ENCODE data around the gene MMP24. TPM values are rescaled to one million over a fixed set of nuclear protein-coding genes. Genes with fewer than 3 reads are reported as not detected.

MMP24 gene
- total RNA-seq, 1 donor from 2014 or later = 15.6 TPM

- H4K20me1 ChIP-seq (ENCODE audit: insufficient read depth, low read length) = peaks cover 8% of the 10 kb centered on the region
- Mint-ChIP-seq H3K9me3 (ENCODE audit: unreplicated experiment) (no peaks in the 10 kb centered on the region), H3K4me1 (ENCODE audit: low read depth, unreplicated experiment) (peaks cover 5% of the 10 kb centered on the region), H3K27me3 (ENCODE audit: low read depth, unreplicated experiment) (peaks cover 13% of the 10 kb centered on the region), H3K36me3 (ENCODE audit: low read depth, unreplicated experiment) (no peaks in the 10 kb centered on the region), H3K4me3 (ENCODE audit: unreplicated experiment) (no peak overlapping the region), H3K27ac (ENCODE audit: unreplicated experiment) (no peak overlapping the region)
- TF ChIP-seq, protein P1, sequence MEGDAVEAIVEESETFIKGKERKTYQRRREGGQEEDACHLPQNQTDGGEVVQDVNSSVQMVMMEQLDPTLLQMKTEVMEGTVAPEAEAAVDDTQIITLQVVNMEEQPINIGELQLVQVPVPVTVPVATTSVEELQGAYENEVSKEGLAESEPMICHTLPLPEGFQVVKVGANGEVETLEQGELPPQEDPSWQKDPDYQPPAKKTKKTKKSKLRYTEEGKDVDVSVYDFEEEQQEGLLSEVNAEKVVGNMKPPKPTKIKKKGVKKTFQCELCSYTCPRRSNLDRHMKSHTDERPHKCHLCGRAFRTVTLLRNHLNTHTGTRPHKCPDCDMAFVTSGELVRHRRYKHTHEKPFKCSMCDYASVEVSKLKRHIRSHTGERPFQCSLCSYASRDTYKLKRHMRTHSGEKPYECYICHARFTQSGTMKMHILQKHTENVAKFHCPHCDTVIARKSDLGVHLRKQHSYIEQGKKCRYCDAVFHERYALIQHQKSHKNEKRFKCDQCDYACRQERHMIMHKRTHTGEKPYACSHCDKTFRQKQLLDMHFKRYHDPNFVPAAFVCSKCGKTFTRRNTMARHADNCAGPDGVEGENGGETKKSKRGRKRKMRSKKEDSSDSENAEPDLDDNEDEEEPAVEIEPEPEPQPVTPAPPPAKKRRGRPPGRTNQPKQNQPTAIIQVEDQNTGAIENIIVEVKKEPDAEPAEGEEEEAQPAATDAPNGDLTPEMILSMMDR (IDR thresholded peaks at IDR 0.05; ENCODE audit: insufficient read depth, low read depth, low read length) = no peak
- TF ChIP-seq EZH2 (IDR thresholded peaks at IDR 0.05; ENCODE audit: insufficient read depth, low read length) = no peak
- H3K4me2 ChIP-seq (ENCODE audit: low read length) = no peak overlapping the region
- no peak overlapping the region for H3K4me3 ChIP-seq (ENCODE audit: insufficient read depth, low read depth, low read length)
- H3K27ac ChIP-seq (ENCODE audit: low read depth, low read length) = no peak overlapping the region
- peaks cover 14% of the 10 kb centered on the region for H3K4me1 ChIP-seq (ENCODE audit: insufficient read depth, low read length)
- no peak overlapping the region for H2AFZ ChIP-seq (ENCODE audit: low read depth, low read length)
- H3K27me3 ChIP-seq (ENCODE audit: insufficient read depth, low read length) = no peaks in the 10 kb centered on the region
- DNase-seq (ENCODE audit: low read depth) (no peak), FAIRE-seq (no peak)
- H3K36me3 ChIP-seq (ENCODE audit: insufficient read depth, low read length) = no peaks in the 10 kb centered on the region
- no peak overlapping the region for H3K9ac ChIP-seq (ENCODE audit: low read length)
- H3K9me3 ChIP-seq (ENCODE audit: insufficient read depth, low read depth, low read length) = no peaks in the 10 kb centered on the region
- H3K79me2 ChIP-seq (ENCODE audit: insufficient read depth, low read length) = peaks cover 19% of the 10 kb centered on the region
Observed at GRCh38 chr20:35287509-35288324, 61.2 kb downstream of the MMP24 start.

- Histone ChIP-seq H2AFZ (ENCODE audit: low read depth, low read length) (no peak overlapping the region), H3K36me3 (ENCODE audit: insufficient read depth, low read length) (no peaks in the 10 kb centered on the region), H3K9me3 (ENCODE audit: insufficient read depth, low read depth, low read length) (no peaks in the 10 kb centered on the region), H3K4me3 (ENCODE audit: insufficient read depth, low read depth, low read length) (no peak overlapping the region), H3K27ac (ENCODE audit: low read depth, low read length) (no peak overlapping the region), H3K9ac (ENCODE audit: low read length) (no peak overlapping the region), H3K27me3 (ENCODE audit: insufficient read depth, low read length) (no peaks in the 10 kb centered on the region), H3K4me2 (ENCODE audit: low read length) (no peak overlapping the region), H4K20me1 (ENCODE audit: insufficient read depth, low read length) (peaks cover 6% of the 10 kb centered on the region), H3K4me1 (ENCODE audit: insufficient read depth, low read length) (peaks cover 10% of the 10 kb centered on the region), H3K79me2 (ENCODE audit: insufficient read depth, low read length) (peaks cover 12% of the 10 kb centered on the region)
- Mint-ChIP-seq H3K27ac (ENCODE audit: unreplicated experiment) (no peak overlapping the region), H3K27me3 (ENCODE audit: low read depth, unreplicated experiment) (peaks cover 14% of the 10 kb centered on the region), H3K4me1 (ENCODE audit: low read depth, unreplicated experiment) (peaks cover 3% of the 10 kb centered on the region), H3K4me3 (ENCODE audit: unreplicated experiment) (no peak overlapping the region), H3K9me3 (ENCODE audit: unreplicated experiment) (no peaks in the 10 kb centered on the region), H3K36me3 (ENCODE audit: low read depth, unreplicated experiment) (no peaks in the 10 kb centered on the region)
- no peak for TF ChIP-seq EZH2 (IDR thresholded peaks at IDR 0.05; ENCODE audit: insufficient read depth, low read length)
- TF ChIP-seq, protein P1 (IDR thresholded peaks at IDR 0.05; ENCODE audit: insufficient read depth, low read depth, low read length) = no peak
- FAIRE-seq (no peak), DNase-seq (ENCODE audit: low read depth) (no peak)
Observed at GRCh38 chr20:35288325-35289060, 62.0 kb downstream of the MMP24 start.
